Progenitor cell of endocrine pancreas (in vitro differentiated cells): ENCODE data around the gene FBXL15. TPM values are rescaled to one million over a fixed set of nuclear protein-coding genes. Genes with fewer than 3 reads are reported as not detected.

ENCODE experiments used
- DNase-seq: peaks from one replicate; pipeline ENCODE4 v3.0.0; 2021; ENCODE audit warnings: low spot score; ENCODE audit not compliant: unreplicated experiment
- H3K27ac Mint-ChIP-seq: 2 replicates; pipeline ENCODE4 v1.8.0; 2021; ENCODE audit warnings: mild to moderate bottlenecking, moderate library complexity, mixed read lengths
- H3K27me3 Mint-ChIP-seq: 2 replicates; pipeline ENCODE4 v1.8.0; 2021; ENCODE audit warnings: mixed read lengths
- H3K36me3 Mint-ChIP-seq: 2 replicates; pipeline ENCODE4 v1.8.0; 2022; ENCODE audit warnings: mixed read lengths; ENCODE audit not compliant: insufficient read depth
- H3K4me1 Mint-ChIP-seq: 2 replicates; pipeline ENCODE4 v1.8.0; 2021; ENCODE audit warnings: low read depth, mixed read lengths
- H3K4me3 Mint-ChIP-seq: 2 replicates; pipeline ENCODE4 v1.8.0; 2021; ENCODE audit warnings: low read depth, mild to moderate bottlenecking, moderate library complexity, mixed read lengths
- H3K9me3 Mint-ChIP-seq: 2 replicates; pipeline ENCODE4 v1.8.0; 2021; ENCODE audit warnings: low read depth, mixed read lengths
- long read RNA-seq: library from polyadenylated mRNA; unstranded; transcript quantifications from one replicate; pipeline ENCODE4 v2.0.0, GENCODE V29; 2020
- total RNA-seq: library from RNA; stranded (reverse); gene quantifications from 2 replicates; pipeline ENCODE4 v1.2.1, GENCODE V29; 2021
- TF ChIP-seq, protein P1 (sequence below): fragments of 200-600 bp; sonication (generic); IDR thresholded peaks from one replicate; pipeline ENCODE4 v1.5.0; 2021; ENCODE audit warnings: antibody characterized with exemption, mild to moderate bottlenecking; ENCODE audit not compliant: unreplicated experiment

The FBXL15 gene, protein sequence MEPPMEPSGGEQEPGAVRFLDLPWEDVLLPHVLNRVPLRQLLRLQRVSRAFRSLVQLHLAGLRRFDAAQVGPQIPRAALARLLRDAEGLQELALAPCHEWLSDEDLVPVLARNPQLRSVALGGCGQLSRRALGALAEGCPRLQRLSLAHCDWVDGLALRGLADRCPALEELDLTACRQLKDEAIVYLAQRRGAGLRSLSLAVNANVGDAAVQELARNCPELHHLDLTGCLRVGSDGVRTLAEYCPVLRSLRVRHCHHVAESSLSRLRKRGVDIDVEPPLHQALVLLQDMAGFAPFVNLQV
- total RNA-seq, result 14.0 and 14.9 TPM in 2 replicates
- long read RNA-seq, transcript FBXL15-201 (4 exons, 2,362 nt), result major isoform, 5 of 11 reads
- long read RNA-seq, partial matches to known transcripts, result 0 of 11 reads
- long read RNA-seq, other reads (novel, unspliced or antisense), result 6 of 11 reads

GRCh38 chr10:102420714-102421506 is at the start of gene FBXL15:
Gene FBXL15 (plus strand): TSS chr10:102420836. CDS start chr10:102421130, 294 bp downstream.
- Mint-ChIP-seq H3K36me3 (no peaks in the 10 kb centered on the region), H3K27me3 (peaks cover 26% of the 10 kb centered on the region), H3K4me3 (peak within 1 kb of the TSS; percentile 99), H3K9me3 (no peaks in the 10 kb centered on the region), H3K4me1 (peaks cover 16% of the 10 kb centered on the region), H3K27ac (peak within 1 kb of the TSS; percentile 97)
- TF ChIP-seq, protein P1, sequence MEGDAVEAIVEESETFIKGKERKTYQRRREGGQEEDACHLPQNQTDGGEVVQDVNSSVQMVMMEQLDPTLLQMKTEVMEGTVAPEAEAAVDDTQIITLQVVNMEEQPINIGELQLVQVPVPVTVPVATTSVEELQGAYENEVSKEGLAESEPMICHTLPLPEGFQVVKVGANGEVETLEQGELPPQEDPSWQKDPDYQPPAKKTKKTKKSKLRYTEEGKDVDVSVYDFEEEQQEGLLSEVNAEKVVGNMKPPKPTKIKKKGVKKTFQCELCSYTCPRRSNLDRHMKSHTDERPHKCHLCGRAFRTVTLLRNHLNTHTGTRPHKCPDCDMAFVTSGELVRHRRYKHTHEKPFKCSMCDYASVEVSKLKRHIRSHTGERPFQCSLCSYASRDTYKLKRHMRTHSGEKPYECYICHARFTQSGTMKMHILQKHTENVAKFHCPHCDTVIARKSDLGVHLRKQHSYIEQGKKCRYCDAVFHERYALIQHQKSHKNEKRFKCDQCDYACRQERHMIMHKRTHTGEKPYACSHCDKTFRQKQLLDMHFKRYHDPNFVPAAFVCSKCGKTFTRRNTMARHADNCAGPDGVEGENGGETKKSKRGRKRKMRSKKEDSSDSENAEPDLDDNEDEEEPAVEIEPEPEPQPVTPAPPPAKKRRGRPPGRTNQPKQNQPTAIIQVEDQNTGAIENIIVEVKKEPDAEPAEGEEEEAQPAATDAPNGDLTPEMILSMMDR, result no peak
- peak; percentile 94 for DNase-seq

GRCh38 chr10:102371295-102371694 is 49.3 kb upstream of the FBXL15 start:
- Mint-ChIP-seq H3K4me1 (no peaks in the 10 kb centered on the region), H3K36me3 (peaks cover 51% of the 10 kb centered on the region), H3K27me3 (no peaks in the 10 kb centered on the region), H3K4me3 (no peak overlapping the region), H3K9me3 (peaks cover 7% of the 10 kb centered on the region), H3K27ac (no peak overlapping the region)
- DNase-seq, result no peak
- TF ChIP-seq, protein P1, result no peak

- peaks cover 4% of the 10 kb centered on the region for H3K9me3 Mint-ChIP-seq
- TF ChIP-seq, protein P1, result no peak
- no peaks in the 10 kb centered on the region for H3K4me1 Mint-ChIP-seq
- peaks cover 34% of the 10 kb centered on the region for H3K36me3 Mint-ChIP-seq
- no peak overlapping the region for H3K4me3 Mint-ChIP-seq
- no peak for DNase-seq
- no peaks in the 10 kb centered on the region for H3K27me3 Mint-ChIP-seq
- H3K27ac Mint-ChIP-seq, result no peak overlapping the region
Observed at GRCh38 chr10:102375250-102375649, 45.4 kb upstream of the FBXL15 start.

GRCh38 chr10:102375867-102376266 is 44.8 kb upstream of the FBXL15 start:
- H3K27ac Mint-ChIP-seq, result no peak overlapping the region
- no peaks in the 10 kb centered on the region for H3K4me1 Mint-ChIP-seq
- TF ChIP-seq, protein P1, result no peak
- no peaks in the 10 kb centered on the region for H3K27me3 Mint-ChIP-seq
- H3K9me3 Mint-ChIP-seq, result no peaks in the 10 kb centered on the region
- peaks cover 29% of the 10 kb centered on the region for H3K36me3 Mint-ChIP-seq
- DNase-seq, result no peak
- no peak overlapping the region for H3K4me3 Mint-ChIP-seq

- no peaks in the 10 kb centered on the region for H3K9me3 Mint-ChIP-seq
- no peak for DNase-seq
- H3K4me1 Mint-ChIP-seq, result no peaks in the 10 kb centered on the region
- H3K36me3 Mint-ChIP-seq, result peaks cover 22% of the 10 kb centered on the region
- TF ChIP-seq, protein P1, result no peak
- H3K27ac Mint-ChIP-seq, result no peak overlapping the region
- no peaks in the 10 kb centered on the region for H3K27me3 Mint-ChIP-seq
- no peak overlapping the region for H3K4me3 Mint-ChIP-seq
Observed at GRCh38 chr10:102376901-102377300, 43.7 kb upstream of the FBXL15 start.
